CD14-positive monocyte (primary cell): ENCODE measurements around the gene ARHGEF19. TPM values are rescaled to one million over a fixed set of nuclear protein-coding genes. Genes with fewer than 3 reads are reported as not detected.

Experiments
- DNase-seq, 3 donors: peaks; one replicate each; pipeline ENCODE4 v3.0.0-alpha.2; 2011 to 2022
- H2AFZ ChIP-seq: 2 replicates; pipeline ENCODE4 v1.6.0; 2012; ENCODE audit warnings: mild to moderate bottlenecking, low read depth, low read length, inconsistent platforms; ENCODE audit not compliant: insufficient read depth, poor library complexity, severe bottlenecking
- H3K27ac ChIP-seq, 2 donors: 1 replicate in 1 of 2; 2 replicates in 1 of 2; pipeline ENCODE4 v1.5.1; 2012 to 2013; ENCODE audit warnings: low read length in 2 of 2, control low read depth in 1 of 2, inconsistent platforms in 1 of 2, low read depth in 1 of 2, mild to moderate bottlenecking in 1 of 2
- H3K27me3 ChIP-seq, 2 donors: one replicate each; pipeline versions ENCODE4 v1.6.0 to v1.6.1; 2011 to 2013; ENCODE audit warnings: low read length in 2 of 2; ENCODE audit not compliant: control insufficient read depth in 2 of 2, insufficient read depth in 2 of 2
- H3K36me3 ChIP-seq, 2 donors: replicated peaks in 1 of 2; 1 replicate in 1 of 2; 2 replicates in 1 of 2; pipeline versions ENCODE4 v1.5.1 to v1.6.1; 2012 to 2013; ENCODE audit warnings: low read length in 2 of 2, control low read depth in 1 of 2, inconsistent platforms in 1 of 2, mild to moderate bottlenecking in 1 of 2; ENCODE audit not compliant: insufficient read depth in 2 of 2, control insufficient read depth in 1 of 2
- H3K4me1 ChIP-seq, 2 donors: 1 replicate in 1 of 2; 2 replicates in 1 of 2; pipeline versions ENCODE4 v1.5.1 to v1.6.1; 2012 to 2013; ENCODE audit warnings: low read length in 2 of 2, control low read depth in 1 of 2, inconsistent platforms in 1 of 2, mild to moderate bottlenecking in 1 of 2, moderate library complexity in 1 of 2; ENCODE audit not compliant: insufficient read depth in 2 of 2, control insufficient read depth in 1 of 2
- H3K4me2 ChIP-seq: replicated peaks from 2 replicates; pipeline ENCODE3; 2012; ENCODE audit warnings: low read length, moderate library complexity, mild to moderate bottlenecking; ENCODE audit not compliant: poor library complexity, severe bottlenecking; ENCODE audit errors: extremely low read depth
- H3K4me3 ChIP-seq, 3 experiments: fragments of 200-600 bp in 1 of 3; sonication (generic) in 1 of 3; replicated peaks in 1 of 3; 1 replicate in 2 of 3; 2 replicates in 1 of 3; pipeline ENCODE4 v1.5.1; 2011 to 2013; ENCODE audit warnings: low read length in 3 of 3, mild to moderate bottlenecking in 3 of 3, control low read depth in 2 of 3, low read depth in 2 of 3, inconsistent platforms in 1 of 3, moderate library complexity in 1 of 3
- H3K79me2 ChIP-seq: 2 replicates; pipeline ENCODE4 v1.6.0; 2012; ENCODE audit warnings: mild to moderate bottlenecking, control low read depth, inconsistent platforms, low read length, moderate library complexity; ENCODE audit not compliant: insufficient read depth
- H3K9ac ChIP-seq: 2 replicates; pipeline ENCODE4 v1.6.0; 2017; ENCODE audit warnings: low read length, mild to moderate bottlenecking; ENCODE audit not compliant: insufficient read depth, poor library complexity, severe bottlenecking
- H3K9me3 ChIP-seq, 2 donors: replicated peaks in 1 of 2; 1 replicate in 1 of 2; 2 replicates in 1 of 2; pipeline versions ENCODE4 v1.5.1 to v1.6.1; 2012 to 2013; ENCODE audit warnings: low read length in 2 of 2, control low read depth in 1 of 2; ENCODE audit not compliant: control insufficient read depth in 1 of 2, insufficient read depth in 1 of 2
- H4K20me1 ChIP-seq: 2 replicates; pipeline ENCODE4 v1.6.0; 2012; ENCODE audit warnings: mild to moderate bottlenecking, low read length, control low read depth, moderate library complexity; ENCODE audit not compliant: insufficient read depth
- H3K27ac Mint-ChIP-seq, 7 donors: one replicate each; pipeline ENCODE4 v1.8.0; 2020; ENCODE audit warnings: mild to moderate bottlenecking in 7 of 7, mixed read lengths in 7 of 7, moderate library complexity in 6 of 7, inconsistent platforms in 2 of 7
- H3K27me3 Mint-ChIP-seq, 3 donors: one replicate each; pipeline ENCODE4 v1.8.0; 2021 to 2022; ENCODE audit warnings: low read depth in 3 of 3, mild to moderate bottlenecking in 3 of 3, mixed read lengths in 3 of 3, moderate library complexity in 3 of 3, inconsistent platforms in 1 of 3
- H3K36me3 Mint-ChIP-seq, 2 donors: one replicate each; pipeline ENCODE4 v1.8.0; 2020; ENCODE audit warnings: mixed read lengths in 2 of 2, inconsistent platforms in 1 of 2, mild to moderate bottlenecking in 1 of 2
- H3K4me1 Mint-ChIP-seq: one replicate; pipeline ENCODE4 v1.8.0; 2020; ENCODE audit warnings: mild to moderate bottlenecking, mixed read lengths
- H3K4me3 Mint-ChIP-seq, 2 donors: one replicate each; pipeline ENCODE4 v1.8.0; 2020; ENCODE audit warnings: mild to moderate bottlenecking in 2 of 2, mixed read lengths in 2 of 2, moderate library complexity in 1 of 2
- H3K9me3 Mint-ChIP-seq, 7 donors: one replicate each; pipeline ENCODE4 v1.8.0; 2020 to 2022; ENCODE audit warnings: mixed read lengths in 7 of 7, mild to moderate bottlenecking in 6 of 7, moderate library complexity in 6 of 7, inconsistent platforms in 2 of 7
- WGBS: methylation state at CpG from one replicate; pipeline ENCODE4 v1.1.5; 2013; ENCODE audit warnings: missing lambda C conversion rate; ENCODE audit not compliant: insufficient coverage; 5-methylcytosine and 5-hydroxymethylcytosine counted together
- intact Hi-C, 2 donors: fragments of 100-400 bp; cut with micrococcal nuclease; formaldehyde crosslinking; loops; one replicate each; pipeline versions ENCODE4 v1.15.0 to v1.15.1; 2023
- polyA plus RNA-seq, 3 donors: library from polyadenylated mRNA; depleted of rRNA in 1 of 3; unstranded in 2 of 3; stranded (reverse) in 1 of 3; fragments of 300-500 nt in 2 of 3; fragments of >200 nt in 1 of 3; fragmentation: Illumina TruSeq in 2 of 3; gene quantifications; 1 replicate in 2 of 3; 2 replicates in 1 of 3; pipeline ENCODE4 v1.2.3, GENCODE V29; 2012 to 2021
- TF ChIP-seq, protein P1 (sequence below): fragments of 200-600 bp; IDR thresholded peaks from one replicate; pipeline ENCODE4 v1.8.0; 2022; ENCODE audit warnings: antibody characterized with exemption, mild to moderate bottlenecking

Gene ARHGEF19
- polyA plus RNA-seq, 3 donors = 2.2 to 7.9 (median 2.3) TPM

DNA sequence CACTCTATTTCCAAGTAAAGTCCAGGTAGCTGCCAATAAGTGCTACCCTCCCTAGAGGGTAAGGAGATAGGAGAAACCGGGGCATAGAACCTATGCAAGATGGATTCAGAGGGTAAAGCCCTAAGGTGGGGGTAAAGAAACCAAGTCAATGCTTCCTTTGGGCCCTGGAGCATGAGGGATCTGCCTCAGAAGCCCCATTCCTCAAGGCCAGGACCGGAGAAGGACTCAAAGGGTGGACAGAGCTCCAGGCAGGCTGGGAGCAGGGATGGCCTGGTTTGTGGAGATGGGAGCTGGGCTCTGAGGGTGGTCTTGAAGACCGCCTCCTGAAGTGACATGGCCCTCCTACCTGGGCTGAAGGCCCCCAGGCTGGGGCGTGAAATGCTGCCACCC is 60.5 kb downstream of the ARHGEF19 start:
- Histone ChIP-seq H3K36me3 (no peaks in the 10 kb centered on the region), H3K79me2 (no peaks in the 10 kb centered on the region), H2AFZ (no peak overlapping the region), H3K27ac (no peak overlapping the region), H3K4me1 (peaks cover 32 to 35% of the 10 kb centered on the region in 2 donors), H3K9ac (no peak overlapping the region), H3K27me3 (peaks cover 6 to 35% of the 10 kb centered on the region in 2 donors), H4K20me1 (no peaks in the 10 kb centered on the region), H3K4me2 (no peak overlapping the region), H3K9me3 (no peaks in the 10 kb centered on the region), H3K4me3 (no peak overlapping the region)
- no CpG with 5 or more reads among the region's 4 CpGs for WGBS
- DNase-seq = no peak
- Mint-ChIP-seq H3K4me3 (peak overlapping the region in 1 of 2 donors; percentile 21), H3K27me3 (peaks cover 26 to 48% (median 35%) of the 10 kb centered on the region in 3 donors), H3K9me3 (peaks cover 0 to 4% (median 0%) of the 10 kb centered on the region in 7 donors), H3K27ac (no peak overlapping the region), H3K36me3 (no peaks in the 10 kb centered on the region), H3K4me1 (peaks cover 35% of the 10 kb centered on the region)
- TF ChIP-seq, protein P1, sequence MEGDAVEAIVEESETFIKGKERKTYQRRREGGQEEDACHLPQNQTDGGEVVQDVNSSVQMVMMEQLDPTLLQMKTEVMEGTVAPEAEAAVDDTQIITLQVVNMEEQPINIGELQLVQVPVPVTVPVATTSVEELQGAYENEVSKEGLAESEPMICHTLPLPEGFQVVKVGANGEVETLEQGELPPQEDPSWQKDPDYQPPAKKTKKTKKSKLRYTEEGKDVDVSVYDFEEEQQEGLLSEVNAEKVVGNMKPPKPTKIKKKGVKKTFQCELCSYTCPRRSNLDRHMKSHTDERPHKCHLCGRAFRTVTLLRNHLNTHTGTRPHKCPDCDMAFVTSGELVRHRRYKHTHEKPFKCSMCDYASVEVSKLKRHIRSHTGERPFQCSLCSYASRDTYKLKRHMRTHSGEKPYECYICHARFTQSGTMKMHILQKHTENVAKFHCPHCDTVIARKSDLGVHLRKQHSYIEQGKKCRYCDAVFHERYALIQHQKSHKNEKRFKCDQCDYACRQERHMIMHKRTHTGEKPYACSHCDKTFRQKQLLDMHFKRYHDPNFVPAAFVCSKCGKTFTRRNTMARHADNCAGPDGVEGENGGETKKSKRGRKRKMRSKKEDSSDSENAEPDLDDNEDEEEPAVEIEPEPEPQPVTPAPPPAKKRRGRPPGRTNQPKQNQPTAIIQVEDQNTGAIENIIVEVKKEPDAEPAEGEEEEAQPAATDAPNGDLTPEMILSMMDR = no peak
- intact Hi-C loops = no loop called here

DNA sequence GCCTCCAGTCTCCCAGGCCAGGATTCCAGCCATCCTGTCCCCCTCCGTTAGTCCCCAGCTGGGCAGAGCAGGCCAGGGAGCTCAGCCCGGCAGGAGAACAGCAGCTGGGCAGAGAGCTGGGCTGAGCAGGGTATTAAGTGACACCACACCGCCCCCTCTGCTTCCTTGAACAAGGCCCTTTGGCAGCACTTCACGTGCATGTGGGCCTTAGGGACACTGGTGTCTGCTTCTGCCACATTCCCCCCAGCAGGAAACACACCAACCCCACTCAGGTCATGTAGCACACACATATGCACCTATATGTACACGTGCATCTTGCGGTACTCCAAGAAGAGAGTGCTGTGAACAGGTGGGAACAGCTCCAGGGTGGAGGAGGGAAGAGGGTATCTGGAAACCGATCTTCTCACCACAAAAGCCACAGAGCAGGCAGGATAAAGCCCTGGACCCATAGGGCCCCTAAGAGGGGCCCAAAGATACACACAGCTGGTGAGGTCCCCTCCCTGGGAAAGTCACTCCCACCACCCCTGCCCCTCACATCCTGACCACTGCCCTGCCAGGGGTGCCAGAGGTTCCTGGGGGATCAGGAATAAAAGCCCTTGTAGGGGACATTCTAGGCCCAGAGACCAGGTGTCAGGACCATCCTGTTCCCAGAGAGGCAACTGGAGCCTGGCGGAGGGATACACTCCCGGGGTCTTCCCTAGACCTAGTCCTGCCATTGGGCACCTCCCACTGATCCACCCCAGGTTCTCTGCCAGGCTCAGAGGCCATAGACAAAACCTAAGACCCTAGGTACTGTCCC is 61.1 kb downstream of the ARHGEF19 start:
- Mint-ChIP-seq H3K27me3 (peaks cover 21 to 44% (median 35%) of the 10 kb centered on the region in 3 donors), H3K27ac (no peak overlapping the region), H3K9me3 (peaks cover 0 to 4% (median 0%) of the 10 kb centered on the region in 7 donors), H3K4me3 (peak overlapping the region in 1 of 2 donors; percentile 21), H3K4me1 (peaks cover 29% of the 10 kb centered on the region), H3K36me3 (no peaks in the 10 kb centered on the region)
- Histone ChIP-seq H3K4me3 (no peak overlapping the region), H2AFZ (no peak overlapping the region), H3K36me3 (no peaks in the 10 kb centered on the region), H3K9me3 (no peaks in the 10 kb centered on the region), H3K79me2 (no peaks in the 10 kb centered on the region), H3K4me2 (no peak overlapping the region), H4K20me1 (no peaks in the 10 kb centered on the region), H3K27me3 (peaks cover 6 to 29% of the 10 kb centered on the region in 2 donors), H3K27ac (no peak overlapping the region), H3K4me1 (peaks cover 27 to 29% of the 10 kb centered on the region in 2 donors), H3K9ac (no peak overlapping the region)
- TF ChIP-seq, protein P1 = no peak
- no peak for DNase-seq
- intact Hi-C loops = no loop called here
- whole genome bisulfite sequencing = 28% methylated on average over 6 of the region's 9 CpGs
